Ishikawa (cell line): Measurements from ENCODE around the gene NEGR1.

ENCODE experiments used
- CEBPB ChIP-seq: IDR thresholded peaks from 2 replicates; pipeline ENCODE4 v1.6.1; 2012
- CREB1 ChIP-seq: IDR thresholded peaks from 2 replicates; pipeline ENCODE4 v1.6.1; 2012; ENCODE audit warnings: low read depth
- EGR1 ChIP-seq: IDR thresholded peaks from 2 replicates; pipeline ENCODE4 v1.6.1; 2012
- EP300 ChIP-seq: IDR thresholded peaks from 2 replicates; pipeline ENCODE4 v1.6.1; 2012; ENCODE audit warnings: borderline replicate concordance
- FOXM1 ChIP-seq: IDR thresholded peaks from 2 replicates; pipeline ENCODE4 v1.6.1; 2012; ENCODE audit warnings: low read depth, borderline replicate concordance
- MAX ChIP-seq: IDR thresholded peaks from 2 replicates; pipeline ENCODE4 v1.6.1; 2012
- NFIC ChIP-seq: IDR thresholded peaks from 2 replicates; pipeline ENCODE4 v1.6.1; 2012
- RAD21 ChIP-seq: IDR thresholded peaks from 2 replicates; pipeline ENCODE4 v1.6.1; 2012; ENCODE audit warnings: low read depth
- REST ChIP-seq: IDR thresholded peaks from 2 replicates; pipeline ENCODE4 v1.6.1; 2012; ENCODE audit warnings: low read depth, mild to moderate bottlenecking
- TAF1 ChIP-seq: IDR thresholded peaks from 2 replicates; pipeline ENCODE4 v1.6.1; 2012; ENCODE audit warnings: low read depth, mild to moderate bottlenecking
- TCF12 ChIP-seq: IDR thresholded peaks from 2 replicates; pipeline ENCODE4 v1.6.1; 2012; ENCODE audit warnings: low read depth
- TEAD4 ChIP-seq: IDR thresholded peaks from 2 replicates; pipeline ENCODE4 v1.6.1; 2012
- USF1 ChIP-seq: IDR thresholded peaks from 2 replicates; pipeline ENCODE4 v1.6.1; 2012
- YY1 ChIP-seq: IDR thresholded peaks from 2 replicates; pipeline ENCODE4 v1.6.1; 2012; ENCODE audit warnings: low read depth
- ZBTB7A ChIP-seq: IDR thresholded peaks from 2 replicates; pipeline ENCODE4 v1.6.1; 2012; ENCODE audit warnings: low read depth

Gene NEGR1

GRCh38 chr1:72182859-72183258 is 99.5 kb downstream of the NEGR1 start:
- TF ChIP-seq CEBPB (no peak), RAD21 (no peak), YY1 (no peak), TEAD4 (no peak), FOXM1 (no peak), REST (no peak), USF1 (no peak), CREB1 (no peak), TCF12 (no peak)

- no peak for TF ChIP-seq CREB1
- TF ChIP-seq TEAD4, result no peak
- TF ChIP-seq ZBTB7A, result no peak
- TF ChIP-seq TAF1, result no peak
- no peak for TF ChIP-seq NFIC
- TF ChIP-seq MAX, result no peak
- no peak for TF ChIP-seq YY1
- TF ChIP-seq TCF12, result no peak
- TF ChIP-seq USF1, result no peak
- no peak for TF ChIP-seq EP300
- no peak for TF ChIP-seq RAD21
- no peak for TF ChIP-seq REST
- TF ChIP-seq CEBPB, result no peak
- no peak for TF ChIP-seq FOXM1
- TF ChIP-seq EGR1, result no peak
Observed at GRCh38 chr1:72178266-72178665, 104.1 kb downstream of the NEGR1 start.

- TF ChIP-seq TAF1 (no peak), USF1 (no peak), RAD21 (no peak), MAX (no peak), TEAD4 (no peak), YY1 (no peak), TCF12 (no peak), EGR1 (no peak), ZBTB7A (no peak), CREB1 (no peak), NFIC (no peak), FOXM1 (no peak), EP300 (no peak), REST (no peak), CEBPB (no peak)
Observed at GRCh38 chr1:72177711-72178110, 104.6 kb downstream of the NEGR1 start.

- TF ChIP-seq MAX (no peak), USF1 (no peak), TEAD4 (no peak), TCF12 (no peak), REST (no peak)
Observed at GRCh38 chr1:72170246-72170645, 112.1 kb downstream of the NEGR1 start.
